HTERT RPE-1 (cell line): ENCODE measurements around the gene MAP7.

Experiments
- in situ Hi-C: fragments of 300-500 bp; cut with MboI; formaldehyde crosslinking; loops from 4 replicates; pipeline ENCODE4 v1.14.3; 2020; ENCODE audit warnings: low sequenced_read_pairs

Gene MAP7

DNA sequence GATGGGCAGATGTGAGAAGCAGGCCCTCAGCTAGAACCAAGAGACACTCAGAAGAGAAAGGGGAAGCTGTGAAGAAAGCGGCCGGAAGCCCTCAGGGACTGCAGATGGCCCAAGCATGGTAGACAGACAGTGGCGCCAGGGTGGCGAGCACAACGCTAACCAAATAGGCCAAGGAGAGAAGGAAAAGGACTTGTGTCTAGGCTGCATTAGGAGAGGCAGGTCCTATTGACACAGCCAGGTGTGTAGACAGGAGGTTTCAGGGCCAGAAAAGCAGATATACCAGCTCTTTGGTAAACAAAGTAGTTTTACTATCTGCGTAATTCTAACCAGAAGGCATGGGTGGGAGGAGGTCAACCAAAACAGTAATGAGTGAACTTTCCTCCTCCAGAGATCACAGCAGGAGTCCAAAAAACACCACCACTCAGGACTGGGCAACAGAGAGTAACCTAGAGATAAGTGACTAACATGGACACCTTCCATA is 15.8 kb upstream of the MAP7 start:
- in situ Hi-C loops = no loop called here

DNA sequence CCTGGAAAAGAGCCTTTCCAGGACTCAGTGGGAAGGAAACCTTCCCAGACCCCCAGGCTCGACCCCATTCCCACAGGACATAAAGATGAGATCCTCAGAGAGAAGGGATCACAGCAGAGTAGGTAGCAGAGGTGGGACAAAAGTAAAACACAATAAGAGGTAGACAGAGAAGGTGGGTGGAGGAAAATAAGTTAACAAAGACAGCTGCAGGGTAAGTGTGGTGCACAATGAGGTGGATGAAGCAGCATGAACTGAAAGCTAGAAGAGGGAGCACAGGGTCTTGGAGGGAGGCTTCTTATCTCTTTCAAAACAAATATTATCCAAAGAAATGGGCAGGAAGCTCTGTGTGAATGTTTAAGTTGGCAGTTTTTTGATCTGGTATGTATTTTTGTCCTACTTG is 14.0 kb upstream of the MAP7 start:
- in situ Hi-C loops = no loop called here

DNA sequence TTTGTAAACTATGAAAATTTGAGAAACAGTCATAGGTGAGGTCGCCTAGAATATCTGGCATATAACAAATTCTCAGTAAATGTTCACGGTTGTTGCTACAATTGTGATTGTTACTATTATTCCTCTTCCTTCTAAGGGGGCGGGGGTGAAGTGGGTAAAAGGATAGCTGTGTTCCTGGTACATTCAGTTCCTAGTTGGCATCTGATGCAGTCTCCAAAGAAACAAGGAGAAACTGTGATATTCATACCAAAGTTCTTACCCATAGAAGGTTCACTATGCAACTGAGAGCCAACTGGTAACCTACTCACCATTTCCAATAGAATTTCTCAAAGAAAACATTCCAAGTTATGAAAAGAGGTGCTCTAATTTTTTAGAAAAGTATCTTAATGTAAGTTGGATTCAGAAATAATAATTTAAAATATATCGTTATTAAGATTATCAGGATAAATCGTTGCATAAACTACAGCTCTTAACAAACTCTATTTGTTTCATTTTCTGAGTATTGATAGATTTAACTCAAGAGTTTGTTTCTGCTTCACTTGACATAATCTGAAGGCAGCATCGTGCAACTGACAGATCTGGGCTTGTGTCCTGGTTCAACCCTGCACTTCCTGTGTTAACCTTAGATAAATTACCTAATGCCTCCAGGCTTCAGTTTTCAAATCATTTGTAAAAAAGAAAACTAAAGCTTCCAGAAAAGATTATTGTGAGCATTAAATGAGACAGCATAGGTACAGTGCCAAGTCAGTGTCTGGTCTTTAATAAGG is 13.3 kb upstream of the MAP7 start:
- in situ Hi-C loops = no loop called here

DNA sequence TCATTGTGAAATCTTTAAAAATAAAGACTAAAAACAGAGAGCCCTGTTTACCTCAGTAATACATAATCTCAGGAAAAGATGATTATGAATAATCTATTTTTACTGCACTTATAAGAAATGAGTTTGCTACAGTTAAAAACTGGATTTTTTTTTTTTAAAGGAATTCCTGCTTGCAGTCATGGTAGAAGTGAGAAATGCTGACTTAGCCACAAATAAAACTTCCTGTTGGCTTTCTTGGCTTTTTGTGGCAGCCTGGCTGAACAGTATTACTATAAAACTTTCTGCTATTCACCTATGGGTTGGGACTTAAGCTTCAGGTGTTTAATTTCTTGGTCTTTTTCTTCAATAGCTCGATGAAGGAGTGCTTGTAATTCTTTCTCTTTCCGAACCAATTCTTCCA is 12.0 kb upstream of the MAP7 start:
- in situ Hi-C loops = no loop called here

DNA sequence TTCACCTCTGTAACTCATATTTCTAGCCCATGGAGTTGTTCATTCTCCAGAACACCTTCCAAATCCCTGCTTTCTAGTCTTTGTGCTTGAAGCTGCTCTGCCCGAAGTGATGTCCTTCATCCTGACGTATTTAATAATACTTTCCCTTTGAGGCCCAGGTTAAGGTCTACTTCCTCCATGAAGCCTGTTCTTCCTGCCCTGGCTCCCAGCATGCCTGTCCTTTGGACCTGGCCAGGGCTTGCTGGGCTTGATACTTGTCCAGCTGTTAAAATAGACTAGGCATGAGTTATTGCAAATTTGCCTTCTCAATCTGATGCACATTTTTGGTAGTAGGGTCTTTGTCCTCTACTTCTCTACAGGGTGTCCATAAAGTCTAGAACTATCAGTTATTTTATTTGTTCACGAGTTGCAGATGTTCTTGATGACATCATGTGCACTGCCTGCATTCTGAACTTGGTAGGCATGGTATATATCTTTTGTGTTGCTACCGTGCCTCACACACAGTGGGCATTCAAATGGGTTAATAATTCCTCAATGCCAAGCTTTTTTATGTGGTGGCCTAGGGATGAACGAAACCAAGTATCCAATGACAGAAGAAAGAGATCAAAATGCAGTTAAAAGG is 3.1 kb upstream of the MAP7 start:
- in situ Hi-C loops = no loop called here

DNA sequence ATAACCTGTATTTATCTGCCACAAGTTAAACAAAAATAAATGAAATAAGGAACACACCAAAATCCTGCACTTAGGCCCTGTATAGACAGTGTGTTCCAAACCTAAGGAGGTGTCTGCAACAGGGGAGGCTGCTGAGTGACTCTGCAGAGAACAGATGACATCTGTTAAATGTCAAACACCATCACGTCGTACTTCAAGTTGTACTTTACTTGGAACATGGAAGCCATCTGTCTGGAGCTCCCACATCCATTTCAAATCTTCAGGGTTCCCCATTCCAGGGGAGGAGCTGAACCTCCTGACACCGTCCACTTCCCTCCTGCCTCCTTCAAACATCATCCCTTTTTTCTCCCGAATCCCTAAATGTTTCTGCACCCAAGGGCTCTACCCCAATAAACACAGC is 1.8 kb upstream of the MAP7 start:
- in situ Hi-C loops = no loop called here

DNA sequence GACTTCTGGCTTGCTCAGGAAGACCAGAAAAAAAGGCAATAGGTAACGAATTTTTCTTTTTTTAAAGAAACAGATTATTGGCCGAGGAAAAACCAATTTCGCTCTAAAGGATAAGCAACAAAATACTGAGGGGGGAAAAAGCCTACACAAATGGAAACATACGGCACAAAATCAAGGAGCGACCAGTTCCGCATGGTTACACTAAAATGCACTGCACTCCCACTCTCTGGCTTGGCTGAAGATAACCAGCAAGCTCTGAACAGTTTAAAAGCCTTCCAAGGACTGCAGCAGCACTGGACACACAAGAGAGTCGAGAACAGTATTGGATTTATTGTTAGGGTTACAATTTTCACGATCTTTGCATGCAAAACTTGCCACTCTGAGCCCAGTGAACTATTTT is 881 bp upstream of the MAP7 start:
- in situ Hi-C loops = no loop called here

DNA sequence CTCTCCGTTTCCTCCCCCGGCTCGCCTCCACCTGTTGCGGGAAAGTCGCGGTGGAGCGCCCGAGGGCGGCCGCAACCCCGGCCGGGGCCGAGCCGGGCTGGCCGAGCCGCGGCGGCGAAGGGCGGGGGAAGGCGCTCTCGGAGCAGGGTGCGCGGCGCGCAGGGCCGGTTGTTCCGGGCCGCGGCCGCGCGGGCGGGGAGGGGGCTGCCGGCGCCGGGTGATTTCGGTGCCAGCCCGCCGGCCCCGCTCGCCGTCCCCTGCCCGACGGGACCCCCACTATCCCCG is 235 bp downstream of the MAP7 start:
- in situ Hi-C loops = no loop called here

DNA sequence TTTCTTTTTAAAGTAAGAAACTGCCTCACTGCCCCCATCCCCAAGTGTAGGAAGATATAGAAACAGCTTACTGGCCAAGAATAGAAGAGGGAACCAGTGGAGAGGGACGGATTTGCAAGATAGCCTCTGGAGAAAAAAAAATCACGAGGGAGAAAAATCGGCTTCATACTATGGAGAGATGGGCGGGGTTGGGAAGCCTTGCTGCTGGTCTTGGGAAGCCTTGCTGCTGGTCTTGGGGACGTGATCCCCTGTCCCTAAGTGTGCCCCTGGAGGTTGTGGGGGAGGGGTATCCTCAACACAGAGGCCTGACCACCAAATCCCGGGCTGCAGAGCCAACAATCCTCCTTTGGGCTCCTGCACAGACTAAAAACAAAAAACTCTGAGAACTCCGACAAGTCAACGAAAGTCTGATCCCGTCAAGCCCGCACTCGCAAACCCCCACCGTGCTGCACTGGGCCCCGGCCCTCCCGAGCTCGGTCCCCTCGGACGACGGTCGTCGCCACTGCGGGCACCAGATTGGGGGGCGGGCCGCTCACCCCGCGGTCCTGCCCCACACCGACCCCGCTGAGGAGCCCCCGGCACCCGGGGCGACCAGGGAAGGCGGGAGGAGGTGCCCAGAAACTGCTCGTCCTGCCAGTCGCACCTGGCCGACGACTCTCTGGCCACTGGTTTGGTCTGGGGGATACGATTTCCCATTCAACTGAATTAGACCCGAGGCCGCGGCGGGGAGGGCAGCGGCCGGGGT is 750 bp downstream of the MAP7 start:
- in situ Hi-C loops = no loop called here

DNA sequence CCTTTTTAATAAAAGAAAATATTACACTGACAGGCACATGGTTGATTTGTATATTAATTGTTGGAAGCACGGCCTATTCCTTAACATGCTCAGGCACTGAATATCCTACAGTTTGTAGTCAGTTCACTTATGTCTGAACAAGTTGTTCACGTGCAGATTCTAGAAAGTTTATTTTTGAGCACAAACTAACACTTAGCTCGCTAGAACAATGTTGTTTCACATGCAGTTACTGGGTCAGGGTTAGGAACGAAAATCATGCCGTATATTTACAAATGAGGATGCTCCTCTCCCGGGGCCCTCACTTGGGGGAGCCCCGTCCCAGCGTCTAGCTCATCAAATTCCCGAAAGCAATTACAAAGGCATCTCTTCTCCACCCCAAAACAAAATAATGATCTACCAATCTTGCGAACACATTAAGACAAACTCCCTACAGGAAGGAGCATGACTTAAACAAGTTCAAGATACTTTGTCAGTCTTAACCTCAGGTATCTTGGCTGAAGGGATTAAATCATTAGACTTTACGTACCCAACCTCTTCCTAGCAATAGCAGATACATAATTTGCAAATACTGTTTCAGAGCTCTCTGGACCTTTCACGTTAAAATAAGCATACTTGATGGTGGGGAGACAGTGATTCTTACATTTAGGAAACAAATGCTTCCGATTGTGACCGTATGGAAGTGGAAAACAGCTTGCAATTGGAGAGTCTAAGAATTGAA is 1.5 kb downstream of the MAP7 start:
- in situ Hi-C loops = no loop called here

DNA sequence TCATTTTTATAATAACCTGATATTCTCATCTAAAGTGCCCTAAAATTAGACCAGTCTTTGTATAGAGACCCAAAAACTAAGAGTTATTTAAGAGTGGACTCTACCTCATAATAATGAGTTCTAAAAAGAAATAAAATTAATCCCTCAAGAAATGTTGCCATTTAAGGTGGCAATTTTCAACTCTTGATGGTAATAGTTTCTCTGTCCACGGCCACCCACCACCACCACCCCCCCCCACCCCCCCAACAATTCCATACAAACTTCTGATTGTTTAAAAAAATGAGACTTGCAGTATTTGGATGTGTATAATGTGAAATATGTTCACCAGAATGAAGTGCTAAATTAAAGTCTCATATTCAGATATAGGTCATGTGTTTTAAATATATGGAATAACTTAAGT is 2.4 kb downstream of the MAP7 start:
- in situ Hi-C loops = no loop called here

DNA sequence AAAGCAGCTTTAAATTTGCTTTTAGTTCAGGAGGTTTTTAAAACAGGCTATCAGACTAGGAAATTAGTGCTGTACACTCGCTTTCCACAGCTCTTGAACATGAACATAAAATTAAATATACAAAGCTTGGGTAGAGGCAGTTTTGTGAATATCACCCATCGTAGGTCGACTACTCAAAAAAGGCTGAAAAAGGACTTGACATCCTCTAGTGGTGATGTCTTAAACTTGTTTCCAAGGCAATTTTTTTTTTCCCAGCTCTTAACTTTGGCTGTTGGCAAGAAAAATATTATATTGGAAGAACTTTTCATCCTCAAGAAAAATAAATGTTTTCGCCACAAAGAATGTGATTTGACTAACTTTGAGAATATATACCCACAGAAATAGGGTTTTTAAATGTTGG is 2.9 kb downstream of the MAP7 start:
- in situ Hi-C loops = no loop called here

DNA sequence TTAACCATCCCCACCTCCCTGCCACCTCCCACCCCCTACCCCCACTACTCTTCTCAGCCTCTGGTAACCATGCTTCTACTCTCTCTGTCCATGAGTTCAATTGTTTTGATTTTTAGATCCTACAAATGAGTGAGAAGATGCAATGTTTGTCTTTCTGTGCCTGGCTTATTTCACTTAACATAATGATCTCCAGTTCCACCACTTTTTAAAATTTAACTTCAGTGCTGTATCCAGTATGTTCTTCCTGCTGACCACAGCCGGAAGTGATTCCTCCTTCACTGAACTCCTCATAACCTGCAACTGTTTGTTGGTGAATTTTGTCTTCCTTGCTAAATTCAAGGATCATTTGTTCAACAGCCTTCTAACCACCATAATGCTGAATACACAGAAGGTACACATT is 3.9 kb downstream of the MAP7 start:
- in situ Hi-C loops = no loop called here

DNA sequence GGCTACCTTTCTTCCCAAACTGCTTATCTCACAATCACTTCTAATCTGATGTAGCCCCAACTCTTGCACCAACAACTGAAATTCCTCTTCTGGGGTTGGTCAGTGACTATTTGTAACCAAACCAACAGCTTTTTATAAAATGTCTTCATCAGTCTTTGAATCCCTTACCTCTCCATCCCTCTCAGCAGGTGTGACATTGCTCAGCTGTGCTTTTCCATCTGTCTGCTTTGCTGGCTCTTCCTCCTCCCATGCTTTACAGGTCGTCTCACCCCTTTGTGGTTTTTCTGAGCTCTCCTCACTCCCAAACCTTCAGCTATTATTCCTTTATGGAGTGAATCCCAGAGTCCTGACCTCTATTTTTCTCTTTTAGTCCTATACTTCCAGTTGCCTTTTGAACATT is 5.9 kb downstream of the MAP7 start:
- in situ Hi-C loops = no loop called here

DNA sequence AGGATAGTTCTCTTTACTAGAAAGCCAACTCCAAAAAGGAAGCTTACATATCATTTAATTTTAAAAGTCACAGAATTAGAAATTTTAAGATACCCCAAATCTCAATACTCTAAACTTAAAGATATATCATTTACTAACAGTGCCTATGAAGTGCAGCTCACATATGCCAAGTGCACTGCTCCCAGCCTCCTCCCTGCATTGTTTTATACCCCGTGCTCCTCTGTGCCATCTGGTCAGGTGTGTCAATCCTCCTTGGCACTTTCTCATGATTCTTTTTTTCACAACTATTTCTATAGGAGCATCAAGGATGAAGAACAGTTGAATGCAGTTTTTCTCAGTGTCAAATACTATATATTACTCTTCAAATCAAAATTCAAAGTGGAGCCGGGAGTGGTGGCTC is 8.8 kb downstream of the MAP7 start:
- in situ Hi-C loops = no loop called here

DNA sequence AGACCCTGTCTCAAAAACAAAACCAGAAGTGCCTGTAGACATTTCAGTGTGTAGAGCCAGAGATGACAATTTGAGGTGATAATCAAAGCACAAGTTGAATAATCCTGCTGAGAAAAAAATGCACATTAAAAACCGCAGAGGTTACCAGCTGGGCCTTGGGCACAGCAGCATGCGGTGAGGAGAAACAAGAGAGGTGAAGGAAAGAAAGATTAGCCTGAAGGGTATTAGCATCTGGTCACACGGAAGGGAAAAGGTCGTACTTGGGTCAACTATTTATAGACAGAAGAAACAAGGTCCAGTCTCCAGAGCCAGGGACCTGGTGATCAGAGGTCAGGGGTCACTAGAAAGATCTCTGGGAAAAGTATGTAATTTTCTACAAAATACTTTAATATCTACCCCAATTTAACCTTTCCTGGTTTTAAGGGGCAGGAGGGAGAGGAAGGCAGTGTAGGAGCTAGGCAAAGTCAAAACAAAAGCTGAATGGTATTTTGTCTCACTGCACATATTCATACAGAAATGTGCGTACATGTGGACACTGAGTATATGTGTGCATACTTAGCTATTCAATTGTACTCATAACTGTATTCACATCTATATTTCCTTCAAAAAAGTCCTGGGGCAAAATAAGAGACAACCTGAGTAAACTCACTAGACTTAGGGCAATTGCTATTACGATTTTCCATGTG is 10.1 kb downstream of the MAP7 start:
- in situ Hi-C loops = no loop called here

DNA sequence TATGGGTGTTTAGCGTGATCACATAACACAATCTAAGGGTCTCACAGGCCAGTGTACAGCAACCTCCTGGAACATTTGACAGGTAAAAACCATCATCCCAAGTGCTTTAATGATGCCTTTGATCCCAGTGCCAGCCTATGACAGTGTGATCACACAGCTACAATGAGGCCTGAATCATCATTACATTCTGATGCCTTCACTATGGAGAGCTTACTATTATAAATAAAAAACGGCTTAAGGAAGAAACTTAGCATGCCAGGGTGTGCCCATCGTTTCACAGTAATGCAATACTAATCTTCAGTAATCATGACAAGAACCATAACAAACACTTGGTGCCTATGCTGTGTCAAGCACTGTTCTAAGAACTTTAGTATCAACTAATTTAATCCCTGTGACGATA is 11.4 kb downstream of the MAP7 start:
- in situ Hi-C loops = no loop called here

DNA sequence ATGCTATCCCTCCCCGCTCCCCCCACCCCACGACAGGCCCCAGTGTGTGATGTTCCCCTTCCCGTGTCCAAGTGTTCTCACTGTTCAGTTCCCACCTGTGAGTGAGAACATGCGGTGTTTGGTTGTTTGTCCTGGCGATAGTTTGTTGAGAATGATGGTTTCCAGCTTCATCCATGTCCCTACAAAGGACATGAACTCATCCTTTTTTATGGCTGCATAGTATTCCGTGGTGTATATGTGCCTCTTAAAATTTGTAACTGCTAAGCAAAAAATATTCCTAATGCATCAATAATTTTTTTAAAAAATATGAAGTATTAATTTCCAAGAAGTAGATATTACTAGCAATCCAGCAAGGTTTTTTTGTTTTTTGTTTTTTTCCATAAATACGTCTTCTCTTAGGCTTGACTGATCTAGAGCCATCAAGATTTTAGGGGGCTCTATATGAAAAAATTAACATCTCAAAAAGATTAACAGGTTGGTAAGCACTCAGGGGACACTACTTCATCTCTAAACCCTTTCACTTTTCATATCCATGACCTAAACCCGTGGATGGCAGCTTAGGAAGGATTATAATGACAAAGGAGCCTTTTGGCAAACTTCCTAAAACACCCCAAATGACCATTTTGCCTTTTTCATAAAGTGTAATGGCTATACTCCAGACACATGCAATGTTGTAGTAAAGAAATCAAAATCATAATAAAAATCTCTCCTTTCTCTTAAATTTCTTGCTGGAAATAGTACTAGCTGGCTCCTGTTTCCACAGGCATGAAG is 14.2 kb downstream of the MAP7 start:
- in situ Hi-C loops = no loop called here

DNA sequence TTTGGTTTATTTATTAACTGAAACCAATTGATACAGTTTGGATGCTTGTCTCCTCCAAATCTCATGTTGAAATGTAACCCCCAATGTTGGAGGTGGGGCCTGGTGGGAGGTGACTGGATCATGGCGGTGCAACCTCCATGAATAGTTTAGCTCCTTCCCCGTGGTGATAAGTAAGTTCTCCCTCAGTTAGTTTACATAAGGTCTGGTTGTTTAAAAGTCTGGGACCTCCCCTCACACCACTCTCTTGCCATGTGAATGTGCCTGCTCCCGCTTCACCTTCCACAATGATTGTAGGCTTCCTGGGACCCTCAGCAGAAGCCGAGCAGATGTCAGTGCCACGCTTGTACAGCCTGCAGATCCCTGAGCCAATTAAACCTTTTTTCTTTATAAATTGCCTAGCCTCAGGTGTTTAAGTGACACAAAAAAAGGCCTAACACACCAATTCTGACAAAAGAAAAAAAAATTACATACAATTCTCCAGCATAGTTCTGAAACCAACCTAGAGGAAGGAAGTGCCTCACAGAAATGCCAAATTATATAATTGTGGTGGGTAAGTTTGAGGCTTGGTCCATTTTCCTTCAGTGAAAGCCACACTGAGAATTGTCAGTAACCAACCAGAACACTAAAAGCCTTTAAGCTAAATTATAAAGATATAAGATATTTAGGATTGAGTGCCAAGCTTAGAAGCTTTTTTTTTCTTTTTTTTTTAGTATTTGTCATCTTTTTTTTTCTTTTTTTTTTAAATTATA is 15.0 kb downstream of the MAP7 start:
- in situ Hi-C loops = no loop called here

DNA sequence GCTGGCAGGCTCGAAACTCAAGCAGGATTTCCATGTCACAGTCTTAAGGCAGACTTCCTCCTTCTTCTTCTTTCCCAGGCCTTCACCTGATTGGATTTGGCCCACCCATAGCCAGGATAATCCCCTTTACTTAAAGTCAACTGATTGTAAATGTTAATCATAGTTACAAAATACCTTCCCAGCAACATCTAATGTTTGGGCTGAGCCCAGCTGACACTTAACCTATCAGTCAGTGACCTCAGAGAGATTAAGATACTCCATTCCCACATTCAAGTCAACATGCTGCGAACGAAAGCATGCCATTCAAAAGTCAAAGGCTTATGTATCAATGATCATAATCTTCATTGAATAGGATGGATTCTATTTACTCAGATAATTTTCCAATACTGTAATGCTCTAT is 16.0 kb downstream of the MAP7 start:
- in situ Hi-C loops = no loop called here
